ENCODE data around the gene ARHGEF28. TPM values are rescaled to one million over a fixed set of nuclear protein-coding genes. Genes with fewer than 3 reads are reported as not detected.

Gene ARHGEF28
- total RNA-seq, 2 donors from 2014 or later = 0.05 TPM; not detected in 1

DNA sequence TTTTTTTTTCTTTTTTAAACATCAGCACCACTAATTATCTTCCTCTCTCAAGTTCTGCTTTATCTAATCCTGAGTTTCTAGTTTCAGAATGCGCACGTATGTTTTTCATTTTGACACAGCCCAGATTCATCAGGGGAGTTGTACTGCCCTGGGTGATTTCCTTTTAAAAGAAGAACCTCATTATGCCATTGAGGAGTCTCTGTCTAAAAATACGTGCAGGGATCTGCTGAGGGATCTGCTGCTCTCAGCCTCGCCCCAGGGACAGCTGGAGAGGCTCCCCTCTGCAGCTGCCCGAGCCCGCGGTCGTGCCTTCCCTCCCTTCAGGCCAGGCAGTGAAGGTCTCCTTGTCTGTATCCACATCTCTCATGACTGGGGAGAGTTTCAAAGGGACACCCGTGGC, 273.1 kb downstream of the ARHGEF28 start:
- ATAC-seq = peak; percentile 55 to 93
- H3K27ac Mint-ChIP-seq = no peak overlapping the region
- no peak for DNase-seq (ENCODE audit: low spot score in 2 of 2)
- H3K9me3 Mint-ChIP-seq = no peaks in the 10 kb centered on the region
- no peaks in the 10 kb centered on the region for H3K36me3 Mint-ChIP-seq

DNA sequence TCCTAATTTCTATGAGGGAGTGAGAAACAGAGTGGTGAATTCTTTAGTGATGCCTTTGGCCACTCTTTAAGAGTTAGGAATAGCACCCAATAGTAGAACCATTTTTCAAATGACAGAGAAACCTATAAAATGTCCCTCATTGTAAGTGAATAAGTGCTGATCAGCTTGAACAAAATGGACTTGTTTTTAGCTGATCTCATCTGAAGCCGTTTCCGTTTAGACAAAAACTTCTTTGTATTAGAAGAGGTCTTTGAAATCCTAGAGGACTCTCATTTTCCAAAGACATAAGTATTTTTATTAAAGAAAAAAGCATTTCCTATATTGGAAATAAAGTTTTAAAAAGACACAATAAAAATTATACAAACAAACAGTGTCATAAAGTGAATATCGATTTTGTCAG, 273.9 kb downstream of the ARHGEF28 start:
- no peak for ATAC-seq
- no peaks in the 10 kb centered on the region for H3K9me3 Mint-ChIP-seq
- no peak for DNase-seq (ENCODE audit: low spot score in 2 of 2)
- H3K27ac Mint-ChIP-seq = no peak overlapping the region
- H3K36me3 Mint-ChIP-seq = no peaks in the 10 kb centered on the region

DNA sequence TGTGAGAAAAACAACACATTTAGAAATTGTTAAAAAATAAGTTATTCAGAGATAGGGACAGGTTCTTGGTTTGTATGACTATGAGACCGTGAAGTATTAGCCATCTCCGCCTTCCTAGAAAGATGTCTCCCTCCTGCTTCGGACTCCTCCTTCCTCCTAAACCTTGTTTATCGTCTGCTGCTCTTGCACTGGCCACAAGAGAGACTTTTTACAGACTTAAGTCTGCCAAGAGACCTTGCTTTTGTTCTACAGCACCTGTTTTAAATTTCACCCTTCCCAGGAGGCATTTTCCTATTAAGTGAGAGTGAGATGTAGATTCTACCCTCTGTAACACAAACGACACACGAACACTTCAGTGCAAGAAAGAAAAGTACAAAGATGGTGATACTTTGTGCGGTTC, 274.6 kb downstream of the ARHGEF28 start:
- DNase-seq (ENCODE audit: low spot score in 2 of 2) (no peak), ATAC-seq (no peak)
- no peak overlapping the region for H3K27ac Mint-ChIP-seq
- no peaks in the 10 kb centered on the region for H3K9me3 Mint-ChIP-seq
- H3K36me3 Mint-ChIP-seq = no peaks in the 10 kb centered on the region

DNA sequence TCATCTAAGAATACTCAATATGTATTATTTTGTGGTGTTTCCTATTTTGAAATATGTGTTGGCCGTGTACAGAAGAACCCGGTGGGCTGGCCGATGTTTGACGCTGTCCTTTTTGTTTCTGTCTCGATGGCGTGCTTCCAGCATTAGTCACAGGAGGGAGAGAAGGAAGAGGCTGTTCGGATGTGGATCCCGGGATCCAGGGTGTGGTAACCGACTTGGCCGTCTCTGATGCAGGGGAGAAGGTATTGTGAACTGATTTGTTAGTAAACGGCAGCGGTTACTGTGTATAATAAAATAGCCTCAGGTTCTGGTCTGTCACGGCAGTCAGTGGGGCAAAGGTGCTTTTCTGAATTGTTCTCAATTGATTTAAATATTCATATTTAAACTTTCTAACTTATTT, 275.0 kb downstream of the ARHGEF28 start:
- no peak for ATAC-seq
- no peak for DNase-seq (ENCODE audit: low spot score in 2 of 2)
- Mint-ChIP-seq H3K27ac (no peak overlapping the region), H3K9me3 (no peaks in the 10 kb centered on the region), H3K36me3 (no peaks in the 10 kb centered on the region)

DNA sequence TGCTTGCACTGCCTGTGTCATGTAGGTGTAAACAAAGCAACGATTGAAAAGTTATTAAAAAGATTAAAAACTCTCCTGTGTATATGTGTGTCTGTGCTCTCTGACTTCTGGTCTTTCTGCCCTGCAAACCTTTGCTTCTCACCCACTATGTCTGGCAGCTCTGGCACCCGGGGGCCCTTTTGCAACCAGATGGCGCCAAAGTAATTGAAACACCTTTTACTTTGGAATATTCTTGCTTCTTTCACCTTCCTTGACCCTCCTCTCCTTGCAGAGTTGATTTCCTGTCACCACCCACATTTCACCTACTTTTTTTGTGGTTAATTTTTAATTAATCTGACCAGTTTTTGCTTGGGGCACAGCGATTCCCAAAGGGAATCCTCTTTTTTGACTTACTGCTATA, 275.5 kb downstream of the ARHGEF28 start:
- DNase-seq (ENCODE audit: low spot score in 2 of 2) (no peak), ATAC-seq (no peak)
- Mint-ChIP-seq H3K36me3 (no peaks in the 10 kb centered on the region), H3K9me3 (no peaks in the 10 kb centered on the region), H3K27ac (no peak overlapping the region)

DNA sequence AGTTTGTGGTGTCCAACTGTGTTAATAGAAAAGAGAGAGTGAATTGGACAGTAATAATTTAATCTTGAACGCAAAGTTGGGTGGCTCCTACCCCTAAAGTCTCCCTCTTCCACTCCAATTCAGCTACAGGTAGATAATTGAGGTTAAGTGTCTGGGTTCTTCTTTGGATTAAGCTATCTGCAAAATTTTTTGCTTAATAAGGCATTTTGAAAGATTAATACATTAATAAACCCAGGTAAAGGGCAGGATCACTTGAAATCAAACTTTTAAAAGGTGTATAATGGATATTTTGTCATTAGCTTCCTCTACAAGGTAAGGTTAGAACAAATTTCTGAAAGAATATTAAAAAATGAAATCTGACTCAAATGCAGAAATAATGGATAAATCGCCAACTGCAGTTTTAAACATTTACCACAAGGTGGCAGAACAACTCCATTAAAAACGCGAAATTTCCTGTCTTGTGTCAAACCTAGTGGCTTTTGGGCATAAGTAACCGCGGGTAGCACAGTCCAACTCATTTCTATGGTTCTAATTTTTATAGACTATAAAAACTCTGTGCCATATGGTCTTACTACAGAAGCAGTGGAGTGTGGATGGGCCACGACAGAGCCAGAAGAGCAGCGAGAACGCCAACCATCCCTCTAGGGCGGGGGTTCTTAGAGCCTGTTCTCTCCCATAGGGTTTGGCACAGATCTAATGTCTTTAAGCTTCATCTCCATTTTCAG, 276.5 kb downstream of the ARHGEF28 start:
- Mint-ChIP-seq H3K36me3 (no peaks in the 10 kb centered on the region), H3K9me3 (no peaks in the 10 kb centered on the region), H3K27ac (no peak overlapping the region)
- ATAC-seq (peak in 1 of 2 donors; percentile 27), DNase-seq (ENCODE audit: low spot score in 2 of 2) (peak in 1 of 2 donors; percentile 20)

DNA sequence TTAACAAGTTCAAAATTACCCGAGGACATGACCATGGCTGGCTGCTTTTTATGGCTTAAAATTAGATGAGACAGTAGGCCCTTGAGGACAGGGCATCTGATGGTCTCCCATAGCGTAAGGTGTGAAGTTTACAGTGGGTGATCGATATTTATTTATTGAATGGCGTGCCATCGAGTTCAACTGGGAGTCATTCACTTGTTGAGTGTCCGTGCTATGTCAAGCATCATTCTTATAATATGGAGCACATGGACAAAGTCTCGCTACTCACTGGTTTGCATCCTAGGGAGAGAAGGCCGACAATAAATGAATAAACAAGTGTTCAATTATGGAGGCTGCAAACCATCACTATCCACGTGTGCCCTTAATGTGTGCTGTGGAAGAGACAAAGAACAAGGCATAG, 277.2 kb downstream of the ARHGEF28 start:
- Mint-ChIP-seq H3K9me3 (no peaks in the 10 kb centered on the region), H3K27ac (no peak overlapping the region), H3K36me3 (no peaks in the 10 kb centered on the region)
- ATAC-seq (no peak), DNase-seq (ENCODE audit: low spot score in 2 of 2) (no peak)

DNA sequence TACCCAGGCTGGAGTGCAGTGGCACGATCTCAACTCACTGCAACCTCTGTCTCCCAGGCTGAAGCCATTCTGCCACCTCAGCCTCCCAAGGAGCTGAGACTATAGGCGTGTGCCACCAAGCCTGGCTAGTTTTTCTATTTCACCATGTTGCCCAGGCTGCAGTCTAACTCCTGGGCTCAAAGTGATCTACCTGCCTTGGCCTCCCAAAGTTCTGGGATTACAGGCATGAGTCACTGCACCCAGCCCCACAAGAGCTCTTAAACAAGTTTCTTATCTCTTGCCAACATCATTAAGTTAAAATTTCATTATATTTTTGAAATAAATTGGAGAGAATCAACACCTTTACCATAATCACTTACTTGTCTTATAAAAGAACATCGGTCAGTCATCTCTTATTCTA, 280.3 kb downstream of the ARHGEF28 start:
- no peak for DNase-seq (ENCODE audit: low spot score in 2 of 2)
- ATAC-seq = no peak
- Mint-ChIP-seq H3K36me3 (no peaks in the 10 kb centered on the region), H3K9me3 (no peaks in the 10 kb centered on the region), H3K27ac (no peak overlapping the region)

DNA sequence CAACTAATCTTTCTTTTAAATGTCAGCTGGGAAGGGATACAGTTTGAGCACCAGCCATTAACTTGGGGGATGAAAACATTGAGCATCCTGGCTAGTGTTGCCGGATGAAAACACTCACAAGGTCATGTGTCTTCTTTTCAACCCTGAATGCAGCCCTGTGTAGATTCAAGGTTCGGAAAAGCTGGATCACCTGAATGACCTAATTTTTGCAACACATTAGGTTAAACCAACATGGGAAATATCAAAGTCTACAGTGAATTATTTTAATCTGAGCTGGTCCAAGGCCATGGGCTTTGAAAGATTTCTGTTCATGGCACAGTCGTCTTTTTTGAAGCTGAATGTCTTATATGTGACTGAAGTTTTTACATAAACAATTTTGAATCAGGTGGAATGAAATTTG, 281.2 kb downstream of the ARHGEF28 start:
- H3K27ac Mint-ChIP-seq = no peak overlapping the region
- no peak for DNase-seq (ENCODE audit: low spot score in 2 of 2)
- no peaks in the 10 kb centered on the region for H3K9me3 Mint-ChIP-seq
- H3K36me3 Mint-ChIP-seq = no peaks in the 10 kb centered on the region
- ATAC-seq = no peak

DNA sequence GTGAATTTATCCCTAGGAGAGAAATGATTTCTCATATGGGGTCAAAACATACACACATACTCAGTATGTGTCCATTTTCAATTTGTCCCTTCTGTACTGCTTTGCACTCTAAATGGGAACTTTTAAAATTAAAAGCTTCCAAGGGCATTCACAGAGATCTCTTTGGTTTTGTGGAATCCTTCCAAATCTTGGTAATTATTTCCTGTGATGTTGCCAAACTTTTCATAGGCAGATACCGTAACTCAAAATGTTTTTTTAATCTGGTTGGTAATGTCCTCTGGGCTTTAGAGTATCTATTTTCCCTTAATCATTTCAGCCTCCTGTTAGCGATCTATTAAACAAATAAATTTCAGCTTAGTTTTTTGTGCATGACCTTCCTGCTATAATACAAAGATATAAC, 282.4 kb downstream of the ARHGEF28 start:
- Mint-ChIP-seq H3K9me3 (no peaks in the 10 kb centered on the region), H3K27ac (no peak overlapping the region), H3K36me3 (no peaks in the 10 kb centered on the region)
- ATAC-seq = no peak
- DNase-seq (ENCODE audit: low spot score in 2 of 2) = no peak

DNA sequence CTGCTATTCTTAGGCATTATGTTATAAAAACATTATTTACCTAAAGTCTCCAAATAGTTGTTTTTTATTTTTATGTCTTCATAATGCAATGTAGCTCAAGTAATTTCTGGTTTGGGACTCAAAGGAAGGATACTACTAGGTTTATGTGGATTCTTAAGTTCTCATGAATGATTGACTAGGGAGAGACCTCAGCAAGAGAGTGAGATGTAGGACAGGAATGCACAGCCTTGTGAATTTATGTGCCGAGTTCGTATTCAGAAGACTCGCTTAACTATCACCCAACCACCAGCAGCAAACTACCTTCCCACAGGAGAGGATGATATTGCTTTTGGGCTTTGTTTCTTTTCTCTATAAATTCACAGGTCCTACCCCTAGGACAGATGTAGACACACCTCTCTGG, 282.9 kb downstream of the ARHGEF28 start:
- ATAC-seq (no peak), DNase-seq (ENCODE audit: low spot score in 2 of 2) (no peak)
- Mint-ChIP-seq H3K9me3 (no peaks in the 10 kb centered on the region), H3K36me3 (no peaks in the 10 kb centered on the region), H3K27ac (no peak overlapping the region)

DNA sequence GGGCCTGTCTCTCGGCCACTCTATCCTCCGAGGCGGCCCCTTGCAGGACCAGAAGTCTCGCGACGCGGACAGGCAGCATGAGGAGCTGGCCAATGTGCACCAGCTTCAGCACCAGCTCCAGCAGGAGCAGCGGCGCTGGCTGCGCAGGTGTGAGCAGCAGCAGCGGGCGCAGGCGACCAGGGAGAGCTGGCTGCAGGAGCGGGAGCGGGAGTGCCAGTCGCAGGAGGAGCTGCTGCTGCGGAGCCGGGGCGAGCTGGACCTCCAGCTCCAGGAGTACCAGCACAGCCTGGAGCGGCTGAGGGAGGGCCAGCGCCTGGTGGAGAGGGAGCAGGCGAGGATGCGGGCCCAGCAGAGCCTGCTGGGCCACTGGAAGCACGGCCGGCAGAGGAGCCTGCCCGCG, 283.5 kb downstream of the ARHGEF28 start:
- no peaks in the 10 kb centered on the region for H3K9me3 Mint-ChIP-seq

DNA sequence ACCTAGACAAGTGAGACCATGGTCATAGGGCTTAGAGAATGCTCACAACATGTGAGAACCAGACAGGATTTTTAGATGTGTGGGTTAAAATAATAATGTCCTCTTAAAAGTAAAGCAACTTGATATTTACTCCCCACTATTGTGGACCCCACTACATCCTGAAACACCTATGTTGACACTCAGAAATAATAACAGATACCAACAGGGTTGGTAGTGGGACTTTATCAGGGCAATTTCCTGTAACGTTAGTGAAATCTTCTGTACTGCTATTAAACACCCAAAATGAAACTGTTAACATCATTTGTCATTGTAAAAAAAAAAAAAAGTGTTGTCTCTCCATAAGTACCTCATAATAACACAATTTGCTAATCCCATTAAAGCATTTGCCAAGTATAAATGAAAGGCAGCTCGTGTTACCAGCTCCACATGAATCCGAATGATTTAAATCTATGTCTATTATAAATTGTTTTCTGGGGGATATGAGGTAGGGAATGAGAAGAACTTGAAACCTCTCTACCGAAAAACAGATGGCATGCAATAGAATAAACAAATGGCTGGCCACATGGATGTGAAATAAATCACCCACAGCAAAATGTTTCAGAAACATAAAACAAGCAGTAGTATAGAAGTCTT, 285.9 kb downstream of the ARHGEF28 start:
- DNase-seq (ENCODE audit: low spot score in 2 of 2) (no peak), ATAC-seq (no peak)
- no peaks in the 10 kb centered on the region for H3K9me3 Mint-ChIP-seq

More for the DNA sequence above, 283.5 kb downstream of the ARHGEF28 start:
- ATAC-seq (no peak), DNase-seq (ENCODE audit: low spot score in 2 of 2) (no peak)
- Mint-ChIP-seq H3K27ac (no peak overlapping the region), H3K36me3 (no peaks in the 10 kb centered on the region)

DNA sequence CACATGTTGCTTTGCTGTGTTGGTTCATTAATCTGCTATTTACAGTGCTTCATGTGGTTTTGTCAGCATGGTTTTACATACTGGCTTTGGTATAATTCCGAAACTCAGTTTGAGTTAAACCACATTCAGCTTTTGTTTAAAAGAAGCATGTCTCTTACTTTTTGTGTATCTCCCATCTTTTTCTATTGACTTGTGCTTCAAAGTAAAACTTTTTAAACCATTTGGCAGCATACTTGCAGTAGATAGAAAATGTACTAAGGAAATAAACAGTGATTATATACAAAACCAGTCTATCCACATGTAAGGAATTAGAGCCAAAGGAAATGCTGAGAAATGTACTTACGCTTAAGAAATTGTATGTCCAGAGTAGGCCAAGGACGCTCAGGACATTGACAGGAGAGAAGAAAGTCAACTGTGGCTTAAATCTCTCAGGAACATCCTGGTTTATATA, 286.9 kb downstream of the ARHGEF28 start:
- ATAC-seq (no peak), DNase-seq (ENCODE audit: low spot score in 2 of 2) (no peak)
- no peak overlapping the region for H3K27ac Mint-ChIP-seq
- H3K36me3 Mint-ChIP-seq = no peaks in the 10 kb centered on the region
- H3K9me3 Mint-ChIP-seq = no peaks in the 10 kb centered on the region

More for the DNA sequence above, 285.9 kb downstream of the ARHGEF28 start:
- no peak overlapping the region for H3K27ac Mint-ChIP-seq
- H3K36me3 Mint-ChIP-seq = no peaks in the 10 kb centered on the region

DNA sequence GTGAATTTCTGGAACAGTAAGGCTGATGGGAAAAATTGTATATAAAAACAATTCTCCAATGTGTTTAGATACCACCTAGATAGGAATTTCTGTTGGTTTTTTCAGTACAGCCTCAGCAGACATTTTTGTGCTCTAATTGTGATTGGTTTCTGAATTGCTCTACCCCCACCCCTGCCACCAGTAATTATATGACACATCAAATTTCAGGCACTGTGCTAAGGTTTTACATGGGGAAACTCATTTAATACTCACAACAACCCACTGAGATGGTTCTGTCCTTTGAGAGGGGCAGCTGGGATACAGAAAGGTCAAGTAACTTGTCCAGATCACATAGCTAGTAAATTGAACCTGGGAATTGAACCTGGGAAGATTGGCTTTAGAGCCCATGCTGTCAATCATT, 288.0 kb downstream of the ARHGEF28 start:
- ATAC-seq (no peak), DNase-seq (ENCODE audit: low spot score in 2 of 2) (no peak)
- no peaks in the 10 kb centered on the region for H3K9me3 Mint-ChIP-seq
- no peak overlapping the region for H3K27ac Mint-ChIP-seq
- H3K36me3 Mint-ChIP-seq = no peaks in the 10 kb centered on the region

DNA sequence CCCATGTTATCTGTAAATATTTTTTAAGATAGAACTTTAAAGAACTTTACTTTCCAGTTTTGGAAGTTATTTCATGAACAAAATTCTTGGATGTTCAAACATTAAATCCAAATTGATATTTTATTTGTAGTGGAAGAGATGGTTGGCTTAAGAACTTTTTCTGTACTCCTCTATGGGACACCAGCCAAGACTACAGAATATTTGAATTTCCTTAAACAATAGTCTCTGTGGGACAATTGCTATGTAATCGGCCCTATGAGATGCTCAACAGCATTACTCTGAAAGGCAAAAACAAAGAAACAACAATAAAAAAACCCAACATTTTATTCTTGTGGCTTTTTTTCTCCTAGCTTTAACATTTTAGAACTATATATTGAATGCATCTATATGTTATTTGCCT, 289.3 kb downstream of the ARHGEF28 start:
- H3K27ac Mint-ChIP-seq = no peak overlapping the region
- H3K36me3 Mint-ChIP-seq = no peaks in the 10 kb centered on the region
- no peaks in the 10 kb centered on the region for H3K9me3 Mint-ChIP-seq
- no peak for DNase-seq (ENCODE audit: low spot score in 2 of 2)
- no peak for ATAC-seq

DNA sequence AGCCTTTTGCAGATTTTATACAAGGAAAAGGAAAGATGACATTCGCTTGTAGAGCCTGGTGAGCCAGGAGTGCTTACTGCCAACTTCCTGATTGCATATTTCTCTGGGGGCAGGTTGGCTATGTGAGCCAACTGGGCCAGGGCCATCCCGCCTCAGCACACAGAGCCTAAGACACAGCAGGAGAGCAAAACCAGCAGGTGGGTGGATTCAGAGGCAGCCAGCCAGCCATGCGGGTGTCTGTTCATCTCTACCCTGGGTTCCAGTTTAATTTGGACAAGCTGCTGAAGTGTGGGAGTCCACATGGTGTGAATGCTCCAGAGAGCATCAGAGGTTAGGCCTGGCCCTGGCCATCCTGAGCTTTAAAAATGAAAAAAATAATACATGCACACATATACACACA, 291.4 kb downstream of the ARHGEF28 start:
- no peak for ATAC-seq
- no peak for DNase-seq (ENCODE audit: low spot score in 2 of 2)
- Mint-ChIP-seq H3K36me3 (no peaks in the 10 kb centered on the region), H3K9me3 (no peaks in the 10 kb centered on the region), H3K27ac (no peak overlapping the region)

DNA sequence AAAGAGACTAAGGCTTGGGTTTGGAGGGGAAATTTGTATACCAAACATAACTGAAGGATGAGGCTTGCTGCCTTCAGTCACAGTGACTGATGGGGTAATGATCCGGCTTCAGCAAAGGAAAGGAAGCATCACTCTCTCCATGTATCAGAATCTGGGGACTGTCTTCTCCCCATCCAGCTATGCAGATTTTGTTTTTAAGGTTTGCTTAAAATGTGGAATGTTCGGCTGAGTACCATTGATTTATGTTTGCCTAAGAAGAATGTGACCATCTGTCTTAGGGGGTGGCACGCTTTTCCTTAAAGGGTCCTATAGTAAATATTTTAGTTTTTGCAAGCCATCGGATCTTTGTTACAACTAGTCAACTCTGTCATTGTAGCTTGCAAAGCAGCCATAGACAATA, 291.9 kb downstream of the ARHGEF28 start:
- no peak for DNase-seq (ENCODE audit: low spot score in 2 of 2)
- H3K9me3 Mint-ChIP-seq = no peaks in the 10 kb centered on the region
- no peaks in the 10 kb centered on the region for H3K36me3 Mint-ChIP-seq
- no peak overlapping the region for H3K27ac Mint-ChIP-seq
- ATAC-seq = no peak
